NOMO-1 treated with DMSO at 0.1 percent for 48 hours (cell line): ENCODE results near the gene HIGD1B.

Experiments
- DNase-seq: peaks from one replicate; lab custom pipeline; 2025; ENCODE audit not compliant: unreplicated experiment; lab: John Stamatoyannopoulos, UW

The HIGD1B gene

GRCh38 chr17:44832805-44833204 lies 14.9 kb upstream of the HIGD1B start:
- no peak for DNase-seq

DNA sequence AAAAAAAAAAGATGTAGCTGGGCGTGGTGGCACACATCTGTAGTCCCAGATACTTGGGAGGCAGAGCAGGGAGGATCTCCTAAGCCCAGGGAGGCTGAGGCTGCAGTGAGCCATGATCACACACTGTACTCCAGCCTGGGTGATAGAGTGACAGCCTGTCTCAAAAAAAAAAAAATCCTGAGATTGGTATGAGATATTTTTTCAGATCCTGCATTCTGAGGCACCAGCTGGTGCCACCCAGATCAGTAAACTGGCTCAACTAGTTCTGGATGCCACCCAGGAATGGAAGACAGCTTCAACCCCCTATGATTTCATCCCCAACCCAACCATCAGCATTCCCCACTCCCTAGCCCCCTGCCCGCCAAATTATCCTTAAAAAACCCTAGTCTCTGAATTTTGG lies 10.5 kb upstream of the HIGD1B start:
- DNase-seq = no peak

GRCh38 chr17:44840274-44840673 lies 7.4 kb upstream of the HIGD1B start:
- DNase-seq = no peak

- DNase-seq = no peak
Measured at GRCh38 chr17:44840936-44841335, 6.7 kb upstream of the HIGD1B start.

GRCh38 chr17:44842748-44843147 lies 4.9 kb upstream of the HIGD1B start:
- DNase-seq = no peak

DNA sequence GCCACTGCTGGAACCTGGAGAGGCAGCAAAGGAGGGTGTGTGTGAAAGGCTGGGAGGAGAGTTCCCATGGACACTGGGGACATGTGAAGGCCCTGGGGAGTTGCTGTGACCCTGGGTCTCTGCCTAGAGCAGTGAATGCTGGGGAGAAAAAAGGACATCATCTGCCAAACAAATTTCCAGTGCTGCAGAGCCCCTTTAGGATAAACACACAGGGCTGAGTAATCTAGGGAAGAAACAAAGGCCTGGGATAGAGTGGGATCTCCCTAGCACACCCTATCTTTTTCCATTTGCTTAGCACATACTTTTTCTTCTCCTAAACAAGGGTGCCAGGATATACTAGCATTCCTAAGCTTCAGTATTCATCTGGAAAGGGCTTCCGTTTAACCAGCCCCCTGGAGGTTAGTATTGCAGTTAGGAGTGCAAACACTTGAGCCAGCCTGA lies 3.3 kb upstream of the HIGD1B start:
- DNase-seq = no peak

DNA sequence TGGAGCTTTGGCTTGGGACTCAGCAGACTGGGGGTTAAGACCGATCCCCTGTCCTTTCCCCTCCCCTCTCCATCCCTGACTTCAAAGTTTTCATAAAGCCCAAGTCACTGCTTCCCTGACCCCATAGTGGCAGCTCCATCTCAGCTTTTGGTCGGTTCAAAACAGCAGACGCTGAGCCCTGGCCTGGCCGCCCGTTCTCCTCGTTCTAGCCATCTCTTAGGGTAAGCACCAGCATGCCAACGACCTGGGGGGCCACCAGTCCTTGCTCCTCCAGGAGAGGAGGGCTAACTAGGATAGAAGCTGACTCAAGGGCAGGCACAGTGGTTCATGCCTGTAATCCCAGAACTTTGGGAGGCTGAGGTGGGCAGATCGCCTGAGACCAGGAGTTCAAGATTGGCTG lies 1.5 kb upstream of the HIGD1B start:
- no peak for DNase-seq

DNA sequence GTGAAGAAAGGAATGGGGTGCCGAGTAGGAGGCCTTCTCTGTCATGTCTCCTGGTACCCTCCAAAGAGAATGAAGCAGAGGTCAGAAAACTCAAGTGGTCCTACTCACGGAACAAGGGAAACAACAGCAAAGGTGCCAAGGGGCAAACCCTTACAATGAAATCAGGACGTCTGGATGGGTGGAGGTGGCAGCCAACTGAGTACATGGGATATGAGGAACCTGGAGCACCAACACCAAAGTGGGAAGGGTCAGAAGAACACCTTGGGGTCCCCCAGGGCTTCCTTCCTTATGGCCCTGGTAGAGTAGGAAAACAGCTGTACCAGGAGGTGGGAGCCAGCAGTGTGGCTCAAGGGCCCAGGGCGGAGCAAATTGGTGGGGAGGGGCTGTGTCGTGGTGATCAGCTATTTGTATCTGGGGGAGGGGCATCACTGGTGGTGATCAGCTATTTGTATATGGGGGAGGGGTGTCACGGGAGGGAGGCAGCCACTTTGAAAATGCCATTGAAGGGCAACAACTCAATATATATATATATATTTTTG lies 643 bp downstream of the HIGD1B start:
- no peak for DNase-seq

GRCh38 chr17:44848961-44849489 lies 1.3 kb downstream of the HIGD1B start:
- DNase-seq = no peak

- no peak for DNase-seq
Measured at GRCh38 chr17:44850025-44850424, 2.3 kb downstream of the HIGD1B start.

- DNase-seq = no peak
Measured at GRCh38 chr17:44850612-44851011, 2.9 kb downstream of the HIGD1B start.

DNA sequence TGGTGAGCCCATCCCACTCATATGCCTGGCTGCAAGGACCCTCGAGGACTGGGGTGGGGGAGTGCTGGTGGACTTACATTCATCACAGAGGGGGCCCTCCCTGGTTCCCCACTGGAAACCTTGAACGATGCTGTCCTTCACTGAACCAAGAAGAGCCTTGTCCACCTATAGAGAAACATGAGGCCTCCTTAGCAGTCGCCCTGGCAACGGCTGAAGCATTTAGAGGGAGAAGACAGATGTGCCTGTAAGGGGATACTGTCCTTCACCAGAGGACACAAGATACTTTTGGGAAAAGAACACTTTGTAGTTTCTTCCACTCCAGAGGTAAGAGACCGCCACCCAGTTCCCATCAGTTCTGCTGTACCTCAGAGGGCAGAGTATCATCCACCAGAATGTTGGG lies 6.5 kb downstream of the HIGD1B start:
- no peak for DNase-seq

- DNase-seq = no peak
Measured at GRCh38 chr17:44859701-44860100, 12.0 kb downstream of the HIGD1B start.

GRCh38 chr17:44862278-44862914 lies 14.7 kb downstream of the HIGD1B start:
- DNase-seq = no peak

DNA sequence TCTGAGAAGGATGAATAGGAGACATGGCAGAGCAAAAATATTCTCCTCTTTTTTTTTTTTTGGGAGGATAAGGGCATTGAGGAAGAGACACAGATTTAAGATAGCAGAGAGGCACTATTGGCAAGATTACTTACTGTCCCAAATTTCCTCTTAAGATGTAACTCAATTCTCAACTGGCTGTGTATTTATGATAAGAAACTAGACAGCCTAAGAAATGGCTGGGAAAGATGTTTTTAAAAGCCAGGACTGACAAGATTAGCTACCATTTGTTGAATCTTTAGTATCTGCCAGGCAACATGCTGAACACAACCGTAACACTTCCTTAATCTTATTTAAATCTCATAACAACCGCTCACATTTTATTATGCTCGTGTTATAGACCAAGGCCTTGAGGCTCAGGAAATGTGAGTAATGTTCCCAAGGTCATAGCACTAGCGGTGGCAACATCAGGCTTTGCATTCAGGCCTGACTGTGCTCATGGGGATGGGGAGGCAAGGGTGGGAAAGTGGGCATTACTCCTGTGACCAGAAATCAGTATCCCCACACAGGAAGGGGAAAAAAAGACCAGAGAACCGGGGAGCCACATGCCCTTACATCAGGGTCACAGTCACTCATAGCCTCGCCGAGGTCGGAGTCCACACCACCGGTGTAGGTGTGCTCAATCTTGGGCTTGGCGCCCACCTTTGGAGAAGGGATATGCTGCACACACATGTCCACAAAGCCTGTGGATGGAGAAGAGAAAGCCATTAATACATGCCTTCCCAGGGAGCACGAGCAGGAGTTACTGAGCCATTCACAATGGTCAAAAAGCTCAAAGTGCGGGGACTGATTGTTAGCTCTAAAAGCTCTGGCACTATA lies 15.6 kb downstream of the HIGD1B start:
- DNase-seq = no peak

- no peak for DNase-seq
Measured at GRCh38 chr17:44864831-44865230, 17.1 kb downstream of the HIGD1B start.

DNA sequence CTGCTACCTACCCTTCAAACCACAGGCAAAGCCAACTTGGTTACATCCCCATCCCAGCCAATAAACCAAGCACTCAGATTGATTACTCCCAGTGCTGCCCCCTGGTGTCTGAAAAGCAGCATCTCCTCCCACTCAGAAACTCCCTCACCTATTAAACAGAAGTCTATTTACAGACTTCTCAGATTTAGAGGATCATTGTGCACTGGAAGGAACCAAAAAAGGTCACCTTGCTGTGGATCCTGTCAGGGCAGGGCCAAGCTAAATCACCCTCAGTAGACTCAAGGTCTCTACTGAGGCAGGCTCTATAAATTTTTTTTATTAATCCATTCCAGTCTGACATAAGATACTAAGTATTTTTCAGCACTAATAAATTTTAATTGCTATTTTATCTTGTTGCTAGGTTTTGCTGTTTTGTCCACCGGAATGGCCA lies 17.6 kb downstream of the HIGD1B start:
- DNase-seq = peak; percentile 66

DNA sequence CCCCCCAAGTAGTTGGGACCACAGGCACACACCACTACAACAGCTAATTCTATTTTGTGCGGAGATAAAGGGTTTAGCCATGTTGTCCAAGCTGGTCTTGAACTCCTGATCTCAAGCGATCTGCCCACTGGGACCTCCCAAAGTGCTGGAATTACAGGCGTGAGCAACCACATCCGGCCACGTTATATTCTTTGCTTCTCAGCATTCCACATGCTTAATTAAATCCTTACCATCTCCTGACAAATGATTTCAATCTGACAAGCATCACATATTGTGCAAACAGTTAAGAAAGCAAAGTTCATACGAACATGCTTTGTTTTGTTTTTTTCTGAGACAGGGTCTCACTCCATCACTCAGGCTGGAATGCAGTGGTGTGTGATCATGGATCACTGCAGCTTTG lies 18.2 kb downstream of the HIGD1B start:
- DNase-seq = no peak

GRCh38 chr17:44867841-44868240 lies 20.2 kb downstream of the HIGD1B start:
- DNase-seq = no peak

DNA sequence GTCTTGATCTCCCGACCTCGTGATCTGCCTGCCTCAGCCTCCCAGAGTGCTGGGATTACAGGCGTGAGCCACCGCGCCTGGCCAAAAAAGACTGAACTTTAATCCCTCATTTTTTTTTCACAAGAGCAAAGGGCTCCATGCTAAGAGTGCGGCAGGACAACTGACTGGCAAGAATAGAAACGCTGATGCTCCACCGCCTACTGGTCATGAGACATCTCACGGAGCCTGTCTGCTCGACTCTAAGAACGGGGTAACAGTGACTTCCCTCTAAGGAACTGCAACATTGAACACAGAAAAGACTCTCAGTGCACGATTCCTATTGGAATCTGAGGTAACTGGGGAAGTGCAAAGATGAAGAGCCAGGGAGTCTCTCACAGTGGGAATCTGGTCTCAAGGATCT lies 23.9 kb downstream of the HIGD1B start:
- DNase-seq = no peak

GRCh38 chr17:44872131-44872768 lies 24.6 kb downstream of the HIGD1B start:
- DNase-seq = no peak
